ENCODE results near the gene GJC3. TPM values are rescaled to one million over a fixed set of nuclear protein-coding genes. Genes with fewer than 3 reads are reported as not detected.

GJC3 gene

GRCh38 chr7:99876933-99877332 lies 52.5 kb downstream of the GJC3 start, which contains the start of gene OR2AE1:
Gene OR2AE1, minus strand, starts transcription at chr7:99877033. Its CDS starts 0 bp downstream, at chr7:99877033.
- 81% methylated on average over 1 of the region's 3 CpGs for WGBS
- Histone ChIP-seq H3K9me3 (ENCODE audit: control insufficient read depth, low read length) (no peaks in the 10 kb centered on the region), H3K36me3 (ENCODE audit: control insufficient read depth in 1 of 2, insufficient read depth in 2 of 2, low read depth in 1 of 2, low read length in 2 of 2) (peaks cover 0 to 14% of the 10 kb centered on the region in 2 experiments), H3K23ac (ENCODE audit: low read length in 2 of 2) (no peak within 1 kb of the TSS), H3K9ac (ENCODE audit: low read length) (no peak within 1 kb of the TSS), H3K14ac (ENCODE audit: low read length in 2 of 2) (no peak within 1 kb of the TSS), H2BK120ac (ENCODE audit: low read depth, low read length) (no peak within 1 kb of the TSS), H3K4ac (ENCODE audit: low read depth in 1 of 2, low read length in 2 of 2) (no peak within 1 kb of the TSS), H3K4me3 (ENCODE audit: insufficient read depth in 1 of 2, low read depth in 1 of 2, low read length in 2 of 2) (no peak within 1 kb of the TSS), H2BK15ac (ENCODE audit: low read depth, poor library complexity, severe bottlenecking) (no peak within 1 kb of the TSS), H2AK5ac (ENCODE audit: low read length, severe bottlenecking) (no peak within 1 kb of the TSS), H4K91ac (ENCODE audit: low read length) (no peak within 1 kb of the TSS), H2AFZ (ENCODE audit: low read depth, low read length) (no peak within 1 kb of the TSS), H3K4me1 (ENCODE audit: control insufficient read depth, insufficient read depth, low read depth, low read length) (no peaks in the 10 kb centered on the region), H2BK12ac (ENCODE audit: low read length in 2 of 2) (no peak within 1 kb of the TSS), H3K4me2 (ENCODE audit: low read length, poor library complexity, severe bottlenecking) (no peak within 1 kb of the TSS), H3K18ac (ENCODE audit: low read depth in 1 of 2, low read length in 2 of 2) (no peak within 1 kb of the TSS), H3K79me1 (replicated peaks; ENCODE audit: low read length, poor library complexity, severe bottlenecking) (no peaks in the 10 kb centered on the region), H4K8ac (ENCODE audit: low read length) (no peak within 1 kb of the TSS), H3K27ac (ENCODE audit: low read length, poor library complexity, severe bottlenecking) (no peak within 1 kb of the TSS), H3K27me3 (ENCODE audit: control insufficient read depth in 1 of 2, insufficient read depth in 1 of 2, low read length in 2 of 2) (peaks cover 0 to 8% of the 10 kb centered on the region in 2 experiments), H2BK5ac (ENCODE audit: low read depth, low read length, poor library complexity, severe bottlenecking) (no peak within 1 kb of the TSS)
- no peak for DNase-seq

- Histone ChIP-seq H3K4ac (ENCODE audit: low read depth in 1 of 2, low read length in 2 of 2) (no peak overlapping the region), H3K27ac (ENCODE audit: low read length, poor library complexity, severe bottlenecking) (no peak overlapping the region), H3K18ac (ENCODE audit: low read depth in 1 of 2, low read length in 2 of 2) (no peak overlapping the region), H3K79me1 (replicated peaks; ENCODE audit: low read length, poor library complexity, severe bottlenecking) (no peaks in the 10 kb centered on the region), H3K4me3 (ENCODE audit: insufficient read depth in 1 of 2, low read depth in 1 of 2, low read length in 2 of 2) (no peak overlapping the region), H4K91ac (ENCODE audit: low read length) (no peak overlapping the region), H2BK12ac (ENCODE audit: low read length in 2 of 2) (no peak overlapping the region), H3K9me3 (ENCODE audit: control insufficient read depth, low read length) (no peaks in the 10 kb centered on the region), H2BK15ac (ENCODE audit: low read depth, poor library complexity, severe bottlenecking) (no peak overlapping the region), H3K9ac (ENCODE audit: low read length) (no peak overlapping the region), H2AFZ (ENCODE audit: low read depth, low read length) (no peak overlapping the region), H2AK5ac (ENCODE audit: low read length, severe bottlenecking) (no peak overlapping the region), H3K23ac (ENCODE audit: low read length in 2 of 2) (no peak overlapping the region), H2BK5ac (ENCODE audit: low read depth, low read length, poor library complexity, severe bottlenecking) (no peak overlapping the region), H3K36me3 (ENCODE audit: control insufficient read depth in 1 of 2, insufficient read depth in 2 of 2, low read depth in 1 of 2, low read length in 2 of 2) (peaks cover 0 to 14% of the 10 kb centered on the region in 2 experiments), H3K27me3 (ENCODE audit: control insufficient read depth in 1 of 2, insufficient read depth in 1 of 2, low read length in 2 of 2) (peaks cover 0 to 8% of the 10 kb centered on the region in 2 experiments), H3K4me1 (ENCODE audit: control insufficient read depth, insufficient read depth, low read depth, low read length) (no peaks in the 10 kb centered on the region), H2BK120ac (ENCODE audit: low read depth, low read length) (no peak overlapping the region), H3K4me2 (ENCODE audit: low read length, poor library complexity, severe bottlenecking) (no peak overlapping the region), H4K8ac (ENCODE audit: low read length) (no peak overlapping the region), H3K14ac (ENCODE audit: low read length in 2 of 2) (no peak overlapping the region)
- WGBS: 90% methylated on average over 5 of the region's 5 CpGs
- DNase-seq: no peak
Observed at GRCh38 chr7:99876491-99876890, 52.9 kb downstream of the GJC3 start.

Small RNA genes within 50 kb of the gene (small RNA-seq; reads per million reads assigned to genes)
- gene RF00019 (ENCODE audit: low read depth) (not detected), gene RF00561 (ENCODE audit: low read depth) (not detected)
